PC-3 (cell line): ENCODE results near the gene ABCF3.

Experiments used
- EZH2 ChIP-seq: fragments of 300-600 bp; sonication (generic); IDR thresholded peaks from one replicate; pipeline ENCODE4 v1.6.1; 2017; ENCODE audit warnings: antibody characterized with exemption, mild to moderate bottlenecking, low read length; ENCODE audit not compliant: unreplicated experiment
- TF ChIP-seq, protein P1 (sequence below): fragments of 300-600 bp; sonication (generic); conservative IDR thresholded peaks from 2 replicates; pipeline ENCODE4 v1.5.1; 2017; ENCODE audit warnings: antibody characterized with exemption, low read depth, mild to moderate bottlenecking, low read length

DNA sequence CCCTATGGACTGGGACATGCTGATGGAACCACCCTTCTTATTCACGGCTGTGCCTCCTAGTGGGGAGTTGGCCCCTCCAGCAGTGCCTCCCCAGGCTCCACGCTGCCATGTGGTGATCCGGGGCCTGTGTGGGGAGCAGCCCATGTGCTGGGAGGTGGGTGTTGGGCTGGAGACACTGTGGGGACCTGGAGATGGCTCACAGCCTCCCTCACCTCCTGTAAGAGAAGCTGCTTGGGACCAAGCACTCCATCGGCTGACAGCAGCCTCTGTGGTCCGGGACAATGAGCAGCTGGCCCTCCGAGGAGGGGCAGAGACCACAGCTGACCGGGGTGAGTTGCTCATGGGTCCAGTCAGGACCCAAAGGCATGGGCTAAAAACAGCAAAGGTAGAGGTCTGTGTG is 53.7 kb downstream of the ABCF3 start:
- TF ChIP-seq, protein P1, sequence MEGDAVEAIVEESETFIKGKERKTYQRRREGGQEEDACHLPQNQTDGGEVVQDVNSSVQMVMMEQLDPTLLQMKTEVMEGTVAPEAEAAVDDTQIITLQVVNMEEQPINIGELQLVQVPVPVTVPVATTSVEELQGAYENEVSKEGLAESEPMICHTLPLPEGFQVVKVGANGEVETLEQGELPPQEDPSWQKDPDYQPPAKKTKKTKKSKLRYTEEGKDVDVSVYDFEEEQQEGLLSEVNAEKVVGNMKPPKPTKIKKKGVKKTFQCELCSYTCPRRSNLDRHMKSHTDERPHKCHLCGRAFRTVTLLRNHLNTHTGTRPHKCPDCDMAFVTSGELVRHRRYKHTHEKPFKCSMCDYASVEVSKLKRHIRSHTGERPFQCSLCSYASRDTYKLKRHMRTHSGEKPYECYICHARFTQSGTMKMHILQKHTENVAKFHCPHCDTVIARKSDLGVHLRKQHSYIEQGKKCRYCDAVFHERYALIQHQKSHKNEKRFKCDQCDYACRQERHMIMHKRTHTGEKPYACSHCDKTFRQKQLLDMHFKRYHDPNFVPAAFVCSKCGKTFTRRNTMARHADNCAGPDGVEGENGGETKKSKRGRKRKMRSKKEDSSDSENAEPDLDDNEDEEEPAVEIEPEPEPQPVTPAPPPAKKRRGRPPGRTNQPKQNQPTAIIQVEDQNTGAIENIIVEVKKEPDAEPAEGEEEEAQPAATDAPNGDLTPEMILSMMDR = no peak
- no peak for TF ChIP-seq EZH2
